NK-92 treated with Interleukin-12 subunit alpha and Interleukin-12 subunit beta, amount 100 ng/mL, for 24 hours (cell line): ENCODE measurements around the gene MAGI2.
"Not testable (repeated sequence)": the region's sequence is repeated elsewhere in the genome, so short reads cannot be mapped to it uniquely, and the experiment has no call there.

Experiments
- DNase-seq: peaks from one replicate; lab custom pipeline; 2025; lab: John Stamatoyannopoulos, UW

The MAGI2 gene

GRCh38 chr7:79051915-79052314 lies 401.6 kb downstream of the MAGI2 start:
- DNase-seq, result no peak

GRCh38 chr7:79050603-79051002 lies 402.9 kb downstream of the MAGI2 start:
- DNase-seq, result no peak

DNA sequence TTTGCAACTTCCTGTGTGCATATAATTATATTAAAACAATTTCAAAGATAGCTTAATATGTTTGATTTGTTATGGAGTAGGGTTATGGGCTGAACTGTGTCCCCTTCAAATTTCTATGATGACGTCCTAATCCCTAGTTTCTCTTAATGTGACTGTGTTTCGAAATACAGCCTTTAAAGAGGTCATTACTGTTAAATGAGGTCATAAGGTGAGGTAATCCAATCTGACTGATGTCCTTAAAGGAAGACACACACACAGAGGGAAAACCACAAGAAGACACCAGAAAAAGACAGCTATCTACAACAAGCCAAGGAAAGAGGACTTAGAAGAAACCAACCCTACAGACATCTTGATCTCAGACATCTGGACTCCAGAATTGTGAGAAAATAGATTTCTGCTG lies 407.4 kb downstream of the MAGI2 start:
- no peak for DNase-seq

DNA sequence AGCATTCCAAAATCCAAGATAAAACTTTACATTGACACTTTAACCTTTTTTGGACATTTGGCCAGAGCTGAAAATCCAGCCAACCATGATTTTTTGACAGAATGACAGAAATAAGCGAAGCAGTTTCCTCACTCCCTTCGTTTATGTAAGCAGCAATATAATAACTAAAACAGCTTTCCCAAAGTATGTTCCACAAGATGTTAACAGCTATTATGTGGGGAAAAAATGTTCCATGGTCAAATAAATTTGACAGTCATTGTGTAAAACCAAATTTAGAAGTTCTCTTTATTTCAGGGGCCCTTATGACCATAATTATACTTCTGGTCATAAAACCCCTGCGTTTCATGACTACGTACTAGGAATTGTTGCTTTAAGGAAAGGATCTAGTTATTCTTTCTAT lies 416.5 kb downstream of the MAGI2 start:
- DNase-seq, result no peak

DNA sequence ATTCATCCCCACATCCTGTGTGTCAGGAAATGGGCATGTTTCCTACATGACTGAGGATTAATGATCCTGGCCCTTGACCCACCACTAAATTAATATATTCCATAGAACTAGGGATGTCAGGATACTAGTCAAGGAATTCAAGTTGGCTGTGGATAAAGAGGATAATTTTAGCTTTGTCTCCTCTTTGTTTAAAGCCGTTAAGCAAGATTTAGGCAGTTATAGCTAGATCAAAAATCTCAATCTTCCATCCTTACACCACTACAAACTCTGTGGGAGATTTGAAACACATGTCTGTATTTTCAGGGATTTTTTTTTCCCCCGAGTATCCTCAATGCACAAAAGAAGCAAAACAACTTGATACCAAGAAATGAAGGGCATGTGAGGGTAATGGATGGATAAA lies 417.1 kb downstream of the MAGI2 start:
- no peak for DNase-seq

- no peak for DNase-seq
These were observed 417.6 kb downstream of the MAGI2 start for GRCh38 chr7:79035858-79036257.

GRCh38 chr7:79034730-79035129 lies 418.7 kb downstream of the MAGI2 start:
- no peak for DNase-seq

GRCh38 chr7:79019711-79020110 lies 433.8 kb downstream of the MAGI2 start:
- not testable (repeated sequence) for DNase-seq

- no peak for DNase-seq
These were observed 441.5 kb downstream of the MAGI2 start for GRCh38 chr7:79011921-79012320.

DNA sequence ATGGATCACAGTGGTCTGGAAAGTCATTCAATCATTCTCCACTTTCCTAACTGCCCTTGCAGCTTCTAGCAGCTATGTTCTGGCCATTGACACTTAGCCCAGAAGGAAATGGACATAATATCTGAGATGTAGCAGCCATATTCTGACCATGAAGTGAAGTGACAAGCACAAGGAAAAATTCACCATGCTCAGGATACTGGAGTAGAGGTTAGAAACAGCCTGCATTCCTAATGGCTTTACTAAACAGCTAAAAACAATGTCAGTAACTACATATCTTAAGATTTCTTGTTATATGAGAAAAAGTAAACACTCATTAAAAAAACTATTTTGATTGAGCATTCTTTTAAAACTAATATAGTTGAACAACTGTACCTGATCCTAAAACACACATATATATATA lies 443.8 kb downstream of the MAGI2 start:
- no peak for DNase-seq

DNA sequence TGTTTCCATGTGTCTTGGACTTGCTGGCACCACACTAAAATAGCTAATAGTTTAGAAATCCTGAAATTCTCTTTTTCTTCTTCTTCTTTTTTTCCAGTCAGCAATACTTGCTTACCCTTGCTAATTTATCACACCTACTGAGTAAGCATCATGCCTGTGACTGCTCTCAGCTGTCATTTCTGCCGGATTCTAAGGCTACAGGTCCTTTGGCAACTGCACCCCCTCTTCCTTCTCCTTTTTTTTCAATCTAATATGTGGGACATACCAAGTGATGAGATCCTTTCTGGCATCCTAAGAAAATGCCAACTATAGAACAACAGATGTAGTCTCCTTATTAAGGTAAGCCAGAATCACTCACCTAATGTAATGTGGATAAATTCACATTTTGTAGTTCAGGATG lies 444.7 kb downstream of the MAGI2 start:
- DNase-seq, result no peak

- DNase-seq, result no peak
These were observed 457.5 kb downstream of the MAGI2 start for GRCh38 chr7:78996013-78996412.

DNA sequence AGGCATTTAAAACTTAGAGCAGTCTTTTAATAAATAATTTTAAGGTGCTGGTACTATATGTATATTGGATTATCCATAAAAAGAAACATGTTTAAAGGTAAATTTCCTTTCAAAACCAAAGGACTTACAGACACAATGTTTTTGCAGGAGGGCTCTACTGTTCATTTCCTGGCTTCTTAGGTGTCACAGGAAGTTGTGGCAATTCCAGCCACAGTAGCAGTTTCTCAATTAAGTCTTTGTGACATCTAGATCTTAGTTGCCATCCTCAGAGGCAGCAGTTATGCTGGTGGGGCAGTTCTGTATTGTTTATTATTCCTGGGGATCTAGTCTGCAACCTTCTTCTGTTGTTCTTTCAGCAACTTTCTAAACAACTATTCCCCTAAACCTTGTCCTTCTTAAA lies 460.1 kb downstream of the MAGI2 start:
- DNase-seq, result no peak

GRCh38 chr7:78985509-78985908 lies 468.0 kb downstream of the MAGI2 start:
- no peak for DNase-seq

DNA sequence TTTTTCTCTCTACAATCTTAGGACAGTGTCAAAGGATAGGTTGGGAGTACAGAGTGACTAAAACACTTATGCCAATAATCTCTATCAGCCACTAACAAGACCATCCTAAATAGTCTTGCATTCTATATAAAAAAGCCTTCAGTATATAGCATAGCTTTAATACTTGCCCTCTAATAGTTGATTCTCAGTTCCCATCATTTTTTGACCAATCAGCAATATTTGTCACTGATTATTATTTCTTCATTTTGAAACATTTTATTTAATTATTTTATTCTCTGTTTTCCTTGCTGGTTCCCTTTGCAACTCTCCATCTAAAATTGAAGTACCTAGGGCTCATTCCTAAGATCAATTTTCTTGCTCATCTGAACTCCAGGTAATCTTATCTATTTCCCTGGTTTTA lies 470.0 kb downstream of the MAGI2 start:
- DNase-seq, result no peak

GRCh38 chr7:78970440-78970916 lies 483.0 kb downstream of the MAGI2 start:
- no peak for DNase-seq

GRCh38 chr7:78968951-78969350 lies 484.5 kb downstream of the MAGI2 start:
- no peak for DNase-seq

DNA sequence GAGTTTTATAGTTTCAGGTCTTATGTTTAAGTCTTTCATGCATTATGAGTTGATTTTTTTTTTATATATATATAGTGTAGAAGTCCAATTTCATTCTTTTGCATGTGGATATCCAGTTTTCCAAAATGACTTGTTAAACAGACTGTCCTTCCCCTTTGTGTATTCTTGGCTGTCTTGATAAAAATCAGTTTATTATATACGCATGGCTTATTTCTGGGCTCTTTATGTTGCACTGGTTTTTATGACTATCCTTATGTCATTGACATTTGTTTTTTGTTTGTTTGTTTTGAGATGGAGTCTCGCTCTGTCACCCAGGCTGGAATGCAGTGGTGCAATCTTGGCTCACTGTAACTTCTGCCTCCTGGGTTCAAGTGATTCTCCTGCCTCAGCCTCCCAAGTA lies 485.9 kb downstream of the MAGI2 start:
- not testable (repeated sequence) for DNase-seq

DNA sequence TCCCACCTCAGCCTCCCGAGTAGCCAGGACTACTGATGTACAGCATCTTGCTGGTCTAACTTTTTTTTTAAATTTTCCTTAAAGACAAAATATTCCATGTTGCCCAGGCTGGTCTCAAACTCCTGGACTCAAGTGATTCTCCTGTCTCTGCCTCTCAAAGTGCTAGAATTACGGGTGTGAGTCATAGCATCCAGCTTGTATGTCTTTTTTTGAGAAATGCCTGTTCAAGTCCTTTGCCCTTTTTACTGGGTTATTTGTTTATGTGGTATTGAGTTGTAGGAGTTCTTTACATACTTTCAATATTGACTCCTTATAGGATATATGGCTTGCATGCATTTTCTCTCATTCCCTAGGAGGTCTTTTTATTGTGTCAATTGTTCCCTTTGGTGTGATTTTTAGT lies 486.4 kb downstream of the MAGI2 start:
- DNase-seq, result no peak

DNA sequence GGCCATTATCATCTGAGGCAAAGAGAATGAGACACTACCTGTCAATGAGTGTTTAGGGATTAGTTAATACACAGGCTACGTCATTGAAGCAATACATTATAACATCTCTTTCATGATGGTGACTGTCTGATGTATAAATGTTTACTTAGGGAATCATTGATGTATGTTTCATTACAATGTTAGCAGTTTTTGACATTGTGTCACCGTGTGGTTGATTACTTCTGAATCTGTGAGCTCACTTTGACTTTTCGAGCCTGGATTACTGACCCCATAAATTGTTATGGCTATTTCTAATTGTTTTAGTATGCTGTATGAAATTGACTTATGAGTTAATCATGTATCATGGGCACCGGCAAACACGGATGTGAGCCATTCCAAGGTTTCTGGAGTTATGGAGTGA lies 494.0 kb downstream of the MAGI2 start:
- DNase-seq, result no peak

DNA sequence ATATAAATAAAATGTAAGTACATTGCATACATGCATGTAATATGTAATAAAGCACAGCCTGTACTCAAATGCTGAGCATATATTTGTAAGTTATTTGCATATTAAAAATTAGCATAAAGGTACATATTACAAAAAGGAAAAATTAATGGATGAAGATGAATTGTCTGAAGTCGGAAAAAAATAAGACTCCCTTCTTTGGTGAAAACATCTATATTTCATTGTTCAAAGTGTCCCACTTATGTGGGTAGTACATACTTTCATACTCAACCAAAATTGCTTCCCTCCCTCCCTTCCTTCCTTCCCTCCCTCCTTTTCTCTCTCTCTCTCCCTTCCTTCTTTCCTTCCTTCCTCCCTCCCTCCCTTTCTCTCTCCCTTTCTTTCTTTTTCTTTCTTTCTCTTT lies 498.1 kb downstream of the MAGI2 start:
- no peak for DNase-seq

DNA sequence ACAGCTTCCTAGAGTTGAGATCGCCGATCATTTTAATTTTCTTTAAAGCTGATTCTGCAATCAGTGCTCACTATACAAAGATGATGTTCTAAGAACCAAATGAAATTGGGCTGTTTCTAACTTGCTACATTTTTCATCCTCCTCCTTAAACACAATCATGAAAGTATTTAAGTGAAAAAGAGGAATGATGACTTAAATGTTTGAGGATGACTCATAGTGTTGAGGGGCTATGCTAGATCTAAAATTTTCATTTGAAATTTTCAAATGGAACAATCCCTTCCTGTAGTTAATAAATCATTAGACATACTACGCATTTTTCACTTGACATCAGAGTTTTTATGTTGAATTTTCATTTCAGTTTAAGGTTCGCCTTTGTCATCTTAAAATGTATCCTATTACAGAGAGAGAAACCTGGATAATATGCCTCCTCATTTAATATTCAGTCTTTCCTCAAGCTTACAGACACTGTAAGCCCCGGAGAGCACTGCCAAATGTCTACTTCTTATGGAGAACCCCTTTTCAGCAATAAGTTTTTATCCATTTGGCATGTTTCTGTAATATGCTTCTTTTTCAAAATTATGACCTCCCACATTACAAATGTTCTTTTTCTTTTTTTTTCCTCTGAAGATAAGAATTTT lies 499.6 kb downstream of the MAGI2 start:
- DNase-seq, result no peak

- no peak for DNase-seq
These were observed 500.4 kb downstream of the MAGI2 start for GRCh38 chr7:78953090-78953489.

DNA sequence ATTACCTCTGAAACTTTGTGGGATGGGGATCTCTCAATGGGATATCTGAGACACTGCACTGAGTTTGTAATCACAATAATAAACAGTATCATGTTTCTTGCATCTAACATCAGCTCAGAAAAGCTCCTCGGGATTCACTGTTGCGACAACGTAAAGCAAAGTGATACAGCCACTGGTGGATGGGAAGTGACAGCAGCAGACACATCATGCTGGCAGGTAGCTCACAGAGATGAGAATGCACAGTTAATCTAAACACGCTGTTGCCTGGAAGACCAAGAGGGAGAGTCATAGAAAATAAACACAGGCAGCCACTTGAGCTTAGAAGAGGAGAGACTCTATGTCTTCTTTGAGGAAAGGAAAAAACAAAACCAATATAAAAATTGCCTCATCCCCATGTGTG lies 513.8 kb downstream of the MAGI2 start:
- no peak for DNase-seq

DNA sequence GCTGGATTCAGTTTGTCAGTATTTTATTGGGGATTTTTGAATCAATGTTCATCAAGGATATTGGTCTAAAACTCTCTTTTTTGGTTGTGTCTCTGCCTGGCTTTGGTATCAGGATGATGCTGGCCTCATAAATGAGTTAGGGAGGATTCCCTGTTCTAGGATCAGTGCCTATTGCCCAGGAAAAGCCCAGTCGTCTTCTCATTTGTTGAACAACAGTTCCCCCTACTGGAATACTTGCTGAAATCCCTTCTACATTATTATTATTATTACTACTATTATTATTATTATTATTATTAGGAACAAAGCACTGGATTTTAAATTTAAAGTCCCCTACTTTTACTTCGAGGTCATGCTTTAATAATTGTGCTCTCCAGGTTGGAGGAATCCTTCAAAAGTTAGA lies 528.9 kb downstream of the MAGI2 start:
- no peak for DNase-seq
